Neural progenitor cell (in vitro differentiated cells): ENCODE results near the gene HRH2. TPM values are rescaled to one million over a fixed set of nuclear protein-coding genes. Genes with fewer than 3 reads are reported as not detected.

Source experiments
- DNase-seq: peaks from one replicate; pipeline ENCODE4 v3.0.0-alpha.2; 2016; ENCODE audit warnings: low spot score
- H2AFZ ChIP-seq: fragments of 200-600 bp; sonication (generic); replicated peaks from 2 replicates; pipeline ENCODE4 v1.6.1; 2016; ENCODE audit warnings: antibody characterized with exemption
- H3F3A ChIP-seq: fragments of 200-600 bp; sonication (generic); 2 replicates; pipeline ENCODE4 v1.6.1; 2016; ENCODE audit warnings: antibody characterized with exemption, low read depth
- H3K27ac ChIP-seq: fragments of 200-600 bp; sonication (generic); 2 replicates; pipeline ENCODE4 v1.5.1; 2016; ENCODE audit warnings: mild to moderate bottlenecking
- H3K27me3 ChIP-seq: fragments of 200-600 bp; sonication (generic); 2 replicates; pipeline ENCODE4 v1.6.1; 2016; ENCODE audit warnings: mild to moderate bottlenecking, moderate library complexity
- H3K36me3 ChIP-seq: fragments of 200-600 bp; sonication (generic); 2 replicates; pipeline ENCODE4 v1.5.1; 2016
- H3K4me1 ChIP-seq: fragments of 200-600 bp; sonication (generic); 2 replicates; pipeline ENCODE4 v1.6.1; 2016; ENCODE audit warnings: mixed run types
- H3K4me2 ChIP-seq: fragments of 200-600 bp; sonication (generic); 2 replicates; pipeline ENCODE4 v1.6.1; 2016
- H3K4me3 ChIP-seq: fragments of 200-600 bp; sonication (generic); 2 replicates; pipeline ENCODE4 v1.5.1; 2016
- H3K79me2 ChIP-seq: fragments of 200-600 bp; sonication (generic); 2 replicates; pipeline ENCODE4 v1.6.1; 2016; ENCODE audit warnings: low read depth
- H3K9ac ChIP-seq: fragments of 200-600 bp; sonication (generic); 2 replicates; pipeline ENCODE4 v1.6.1; 2016
- H3K9me3 ChIP-seq: fragments of 200-600 bp; sonication (generic); 2 replicates; pipeline ENCODE4 v1.5.1; 2016; ENCODE audit warnings: low read depth
- H4K20me1 ChIP-seq: fragments of 200-600 bp; sonication (generic); 2 replicates; pipeline ENCODE4 v1.6.1; 2016; ENCODE audit warnings: low read depth
- H3K27ac Mint-ChIP-seq: 3 replicates; pipeline ENCODE4 v1.8.0; 2021; ENCODE audit warnings: mixed read lengths
- H3K27me3 Mint-ChIP-seq: 2 replicates; pipeline ENCODE4 v1.8.0; 2022; ENCODE audit warnings: low read depth, mild to moderate bottlenecking, inconsistent platforms, moderate library complexity, mixed read lengths; ENCODE audit not compliant: insufficient read depth
- H3K36me3 Mint-ChIP-seq: 3 replicates; pipeline ENCODE4 v1.8.0; 2021; ENCODE audit warnings: mixed read lengths
- H3K4me1 Mint-ChIP-seq: 3 replicates; pipeline ENCODE4 v1.8.0; 2021; ENCODE audit warnings: mixed read lengths
- H3K4me3 Mint-ChIP-seq: 3 replicates; pipeline ENCODE4 v1.8.0; 2021; ENCODE audit warnings: mild to moderate bottlenecking, moderate library complexity, mixed read lengths
- H3K9me3 Mint-ChIP-seq: 3 replicates; pipeline ENCODE4 v1.8.0; 2020; ENCODE audit warnings: mixed read lengths
- CTCF ChIP-seq: fragments of 200-600 bp; sonication (generic); IDR thresholded peaks from 2 replicates; pipeline ENCODE4 v1.5.1; 2017; ENCODE audit warnings: antibody characterized with exemption, mild to moderate bottlenecking
- EZH2 ChIP-seq: fragments of 200-600 bp; sonication (generic); IDR thresholded peaks from 2 replicates; pipeline ENCODE4 v1.6.1; 2017; ENCODE audit warnings: antibody characterized with exemption, mild to moderate bottlenecking, moderate library complexity
- EZH2phosphoT487 ChIP-seq: fragments of 200-600 bp; sonication (generic); IDR thresholded peaks from 2 replicates; pipeline ENCODE4 v1.6.1; 2017; ENCODE audit warnings: antibody characterized with exemption
- total RNA-seq: library from RNA; depleted of rRNA; stranded (reverse); fragments of >200 nt; gene quantifications from 2 replicates; pipeline ENCODE4 v1.2.3, GENCODE V29; 2015; ENCODE audit warnings: low replicate concordance

Gene HRH2
- total RNA-seq, 1 donor from 2014 or later, result not detected

- Mint-ChIP-seq H3K9me3 (peaks cover under 1% of the 10 kb centered on the region), H3K27ac (no peak overlapping the region), H3K4me3 (peak overlapping the region; percentile 2), H3K4me1 (peaks cover 44% of the 10 kb centered on the region), H3K36me3 (no peaks in the 10 kb centered on the region), H3K27me3 (peaks cover 11% of the 10 kb centered on the region)
- TF ChIP-seq CTCF (no peak), EZH2phosphoT487 (no peak), EZH2 (no peak)
- H3K4me2 ChIP-seq, result no peak overlapping the region
- no peaks in the 10 kb centered on the region for H4K20me1 ChIP-seq
- no peaks in the 10 kb centered on the region for H3K36me3 ChIP-seq
- no peaks in the 10 kb centered on the region for H3K79me2 ChIP-seq
- H3K4me1 ChIP-seq, result no peaks in the 10 kb centered on the region
- no peak for DNase-seq
- H3K27me3 ChIP-seq, result no peaks in the 10 kb centered on the region
- no peaks in the 10 kb centered on the region for H3F3A ChIP-seq
- no peaks in the 10 kb centered on the region for H3K9me3 ChIP-seq
- H2AFZ ChIP-seq, result peak overlapping the region; percentile 73
- H3K4me3 ChIP-seq, result no peak overlapping the region
- H3K9ac ChIP-seq, result no peak overlapping the region
- H3K27ac ChIP-seq, result no peak overlapping the region
Measured at GRCh38 chr5:175696855-175697198, 39.0 kb downstream of the HRH2 start.

- Histone ChIP-seq H3K9ac (no peak overlapping the region), H2AFZ (no peak overlapping the region), H3K36me3 (no peaks in the 10 kb centered on the region), H3K4me3 (no peak overlapping the region), H3K9me3 (no peaks in the 10 kb centered on the region), H3K79me2 (no peaks in the 10 kb centered on the region), H3K4me1 (no peaks in the 10 kb centered on the region), H3K4me2 (no peak overlapping the region), H3K27ac (no peak overlapping the region), H3K27me3 (no peaks in the 10 kb centered on the region), H4K20me1 (no peaks in the 10 kb centered on the region), H3F3A (no peaks in the 10 kb centered on the region)
- Mint-ChIP-seq H3K36me3 (no peaks in the 10 kb centered on the region), H3K27ac (peak overlapping the region; percentile 36), H3K4me3 (peak overlapping the region; percentile 25), H3K9me3 (peaks cover 4% of the 10 kb centered on the region), H3K27me3 (peaks cover 6% of the 10 kb centered on the region), H3K4me1 (peaks cover 44% of the 10 kb centered on the region)
- TF ChIP-seq CTCF (no peak), EZH2phosphoT487 (no peak), EZH2 (no peak)
- DNase-seq, result no peak
Measured at GRCh38 chr5:175697846-175698245, 40.0 kb downstream of the HRH2 start.

- Histone ChIP-seq H2AFZ (no peak overlapping the region), H3K79me2 (no peaks in the 10 kb centered on the region), H3K27me3 (no peaks in the 10 kb centered on the region), H4K20me1 (no peaks in the 10 kb centered on the region), H3K9me3 (peaks cover 3% of the 10 kb centered on the region), H3K9ac (no peak overlapping the region), H3F3A (no peaks in the 10 kb centered on the region), H3K27ac (no peak overlapping the region), H3K4me1 (no peaks in the 10 kb centered on the region), H3K4me3 (no peak overlapping the region), H3K4me2 (no peak overlapping the region), H3K36me3 (no peaks in the 10 kb centered on the region)
- Mint-ChIP-seq H3K4me1 (peaks cover 44% of the 10 kb centered on the region), H3K4me3 (peak overlapping the region; percentile 25), H3K9me3 (peaks cover 4% of the 10 kb centered on the region), H3K27me3 (peaks cover 6% of the 10 kb centered on the region), H3K36me3 (no peaks in the 10 kb centered on the region), H3K27ac (peak overlapping the region; percentile 9)
- TF ChIP-seq EZH2 (no peak), EZH2phosphoT487 (no peak), CTCF (no peak)
- DNase-seq, result no peak
Measured at GRCh38 chr5:175698401-175699115, 40.7 kb downstream of the HRH2 start.
